HG03378 (cell line): ENCODE measurements around the gene C8A.

Source experiments
- ATAC-seq: cut with Tn5 transposase; IDR thresholded peaks from one replicate; pipeline ENCODE4 v1.9.1; 2021; ENCODE audit warnings: mild to moderate bottlenecking, moderate library complexity; ENCODE audit not compliant: unreplicated experiment

C8A gene

GRCh38 chr1:56881417-56881816 lies 26.8 kb downstream of the C8A start:
- no peak for ATAC-seq

GRCh38 chr1:56890229-56890628 lies 35.6 kb downstream of the C8A start:
- no peak for ATAC-seq

GRCh38 chr1:56894014-56894413 lies 39.4 kb downstream of the C8A start:
- no peak for ATAC-seq

- ATAC-seq: no peak
Observed at GRCh38 chr1:56897150-56898004, 42.8 kb downstream of the C8A start.

- ATAC-seq: no peak
Observed at GRCh38 chr1:56898005-56898373, 43.4 kb downstream of the C8A start.

- no peak for ATAC-seq
Observed at GRCh38 chr1:56898879-56899278, 44.3 kb downstream of the C8A start.

- no peak for ATAC-seq
Observed at GRCh38 chr1:56901716-56902115, 47.1 kb downstream of the C8A start.

GRCh38 chr1:56903778-56904177 lies 49.2 kb downstream of the C8A start:
- ATAC-seq: no peak

GRCh38 chr1:56904663-56905397 lies 50.2 kb downstream of the C8A start:
- ATAC-seq: no peak

- no peak for ATAC-seq
Observed at GRCh38 chr1:56905667-56906066, 51.1 kb downstream of the C8A start.

- ATAC-seq: no peak
Observed at GRCh38 chr1:56908619-56909221, 54.1 kb downstream of the C8A start.

- no peak for ATAC-seq
Observed at GRCh38 chr1:56910441-56910985, 55.9 kb downstream of the C8A start.

GRCh38 chr1:56911098-56911938 lies 56.7 kb downstream of the C8A start:
- no peak for ATAC-seq

GRCh38 chr1:56912325-56912724 lies 57.7 kb downstream of the C8A start:
- ATAC-seq: no peak

GRCh38 chr1:56915960-56916359 lies 61.4 kb downstream of the C8A start:
- ATAC-seq: no peak

GRCh38 chr1:56916630-56917029 lies 62.0 kb downstream of the C8A start:
- no peak for ATAC-seq

- ATAC-seq: no peak
Observed at GRCh38 chr1:56917356-56917755, 62.8 kb downstream of the C8A start.

- no peak for ATAC-seq
Observed at GRCh38 chr1:56920591-56921001, 66.0 kb downstream of the C8A start.

GRCh38 chr1:56921479-56921878 lies 66.9 kb downstream of the C8A start:
- no peak for ATAC-seq

GRCh38 chr1:56922070-56922469 lies 67.5 kb downstream of the C8A start:
- no peak for ATAC-seq

- ATAC-seq: no peak
Observed at GRCh38 chr1:56922507-56922906, 67.9 kb downstream of the C8A start.
